AG04450 (cell line): ENCODE measurements around the gene XXYLT1. TPM values are rescaled to one million over a fixed set of nuclear protein-coding genes. Genes with fewer than 3 reads are reported as not detected.

Experiments used
- CTCF ChIA-PET: fragments of 300-600, 350-600 bp; formaldehyde crosslinking; extraction: SDS; loops from one replicate; lab custom pipeline; 2022; ENCODE audit warnings: antibody characterized with exemption, inconsistent platforms; lab: Charles Lee
- POLR2A ChIA-PET: fragments of 350-600 bp; formaldehyde crosslinking; extraction: SDS; loops from one replicate; lab custom pipeline; 2021; ENCODE audit warnings: antibody characterized with exemption, inconsistent platforms; lab: Yijun Ruan, JAX
- DNase-seq: peaks from one replicate; pipeline ENCODE4 v3.0.0-alpha.2; 2011; ENCODE audit warnings: low read depth, low spot score
- H3K27ac ChIP-seq: one replicate; pipeline ENCODE4 v1.5.1; 2012; ENCODE audit warnings: low read depth, low read length, control low read depth
- H3K27me3 ChIP-seq: one replicate; pipeline ENCODE4 v1.6.0; 2012; ENCODE audit warnings: low read length; ENCODE audit not compliant: control insufficient read depth, insufficient read depth
- H3K4me3 ChIP-seq: 2 replicates; pipeline ENCODE4 v1.5.1; 2011; ENCODE audit warnings: mild to moderate bottlenecking, low read depth, low read length, control low read depth
- H3K9me3 ChIP-seq: 2 replicates; pipeline ENCODE4 v1.5.1; 2012; ENCODE audit warnings: low read length; ENCODE audit not compliant: control insufficient read depth, insufficient read depth
- CTCF ChIP-seq: IDR thresholded peaks from 2 replicates; pipeline ENCODE4 v1.5.1; 2011; ENCODE audit warnings: low read depth, low read length, control low read depth, inconsistent platforms
- polyA plus RNA-seq: library from polyadenylated mRNA; depleted of rRNA; stranded (reverse); fragments of >200 nt; gene quantifications from 2 replicates; pipeline ENCODE4 v1.2.3, GENCODE V29; 2011

Gene XXYLT1
- polyA plus RNA-seq, 1 experiment: 16.5 TPM

GRCh38 chr3:195209847-195210265, 61.1 kb downstream of the XXYLT1 start:
- no peak for DNase-seq
- H3K9me3 ChIP-seq: peaks cover 6% of the 10 kb centered on the region; the same call in 1 of the 2 replicates
- peak overlapping the region; percentile 25 for H3K4me3 ChIP-seq
- peak overlapping the region; percentile 98 for H3K27ac ChIP-seq
- no peaks in the 10 kb centered on the region for H3K27me3 ChIP-seq
- ChIA-PET CTCF (interaction anchor here (0.6 kb wide), 1 partner anchor 23 kb away, joined by 3 read pairs; no protein-coding TSS in a partner anchor), POLR2A (interaction anchor here (0.9 to 1.7 kb wide), 5 partner anchors 55 to 538 kb away, joined by 3 to 7 read pairs (median 4); partner anchors contain the start of genes LSG1 and XXYLT1)
- TF ChIP-seq CTCF: no peak

GRCh38 chr3:195209083-195209846, 61.7 kb downstream of the XXYLT1 start:
- H3K4me3 ChIP-seq: no peak overlapping the region

GRCh38 chr3:195208631-195209030, 62.3 kb downstream of the XXYLT1 start:
- H3K27ac ChIP-seq: peak overlapping the region; percentile 98
- no peak for TF ChIP-seq CTCF
- no peak for DNase-seq
- ChIA-PET CTCF (no interaction called here), POLR2A (no interaction called here)
- no peaks in the 10 kb centered on the region for H3K27me3 ChIP-seq
- peaks cover 6% of the 10 kb centered on the region; the same call in 1 of the 2 replicates for H3K9me3 ChIP-seq
- H3K4me3 ChIP-seq: no peak overlapping the region

More at GRCh38 chr3:195209083-195209846, 61.7 kb downstream of the XXYLT1 start:
- no peak for TF ChIP-seq CTCF
- no peak for DNase-seq
- peak overlapping the region; percentile 98 for H3K27ac ChIP-seq
- ChIA-PET POLR2A (interaction anchor here (1.0 to 1.7 kb wide), 2 partner anchors 54 to 520 kb away, joined by 4 to 7 read pairs; no protein-coding TSS in a partner anchor), CTCF (no interaction called here)
- no peaks in the 10 kb centered on the region for H3K27me3 ChIP-seq
- H3K9me3 ChIP-seq: peaks cover 6% of the 10 kb centered on the region; the same call in 1 of the 2 replicates

- Histone ChIP-seq H3K27ac (peak overlapping the region; percentile 11), H3K4me3 (no peak overlapping the region)
- POLR2A ChIA-PET: no interaction called here
Measured at GRCh38 chr3:195208183-195208582, 62.8 kb downstream of the XXYLT1 start.

More at GRCh38 chr3:195208183-195208582, 62.8 kb downstream of the XXYLT1 start:
- Histone ChIP-seq H3K27me3 (no peaks in the 10 kb centered on the region), H3K9me3 (peaks cover 6% of the 10 kb centered on the region; the same call in 1 of the 2 replicates)
- no peak for TF ChIP-seq CTCF
- no peak for DNase-seq
- CTCF ChIA-PET: no interaction called here
